Measurements from ENCODE around the gene DOCK10. TPM values are rescaled to one million over a fixed set of nuclear protein-coding genes. Genes with fewer than 3 reads are reported as not detected.

Gene DOCK10
- total and polyA plus RNA-seq, 2 donors (not counting 3 experiments of a cell fraction or from before 2014, with no cell fraction given), result 5.8 to 23.0 TPM

DNA sequence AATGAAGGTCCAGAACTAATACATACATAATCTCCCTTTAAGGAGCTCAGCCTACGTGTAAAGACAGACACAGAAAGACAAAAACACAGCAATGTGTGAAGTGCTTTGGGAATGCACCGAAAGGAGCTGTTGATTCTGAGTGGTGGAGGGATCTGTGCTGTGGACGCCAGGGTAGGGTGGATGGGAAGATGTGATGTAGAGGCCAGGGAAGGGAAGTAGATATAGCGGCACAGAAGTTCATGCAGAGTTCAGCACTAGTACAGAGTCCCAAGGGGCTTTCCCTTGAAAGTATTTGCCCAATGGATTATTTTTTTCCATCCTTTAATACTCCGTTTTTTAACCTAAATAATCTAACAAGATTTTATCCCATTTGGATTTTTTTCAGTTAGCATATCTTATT lies 32.1 kb upstream of the DOCK10 start:
- no peak overlapping the region for H3K27ac ChIP-seq (ENCODE audit: insufficient read depth, low read depth, low read length)
- TF ChIP-seq, protein P1, sequence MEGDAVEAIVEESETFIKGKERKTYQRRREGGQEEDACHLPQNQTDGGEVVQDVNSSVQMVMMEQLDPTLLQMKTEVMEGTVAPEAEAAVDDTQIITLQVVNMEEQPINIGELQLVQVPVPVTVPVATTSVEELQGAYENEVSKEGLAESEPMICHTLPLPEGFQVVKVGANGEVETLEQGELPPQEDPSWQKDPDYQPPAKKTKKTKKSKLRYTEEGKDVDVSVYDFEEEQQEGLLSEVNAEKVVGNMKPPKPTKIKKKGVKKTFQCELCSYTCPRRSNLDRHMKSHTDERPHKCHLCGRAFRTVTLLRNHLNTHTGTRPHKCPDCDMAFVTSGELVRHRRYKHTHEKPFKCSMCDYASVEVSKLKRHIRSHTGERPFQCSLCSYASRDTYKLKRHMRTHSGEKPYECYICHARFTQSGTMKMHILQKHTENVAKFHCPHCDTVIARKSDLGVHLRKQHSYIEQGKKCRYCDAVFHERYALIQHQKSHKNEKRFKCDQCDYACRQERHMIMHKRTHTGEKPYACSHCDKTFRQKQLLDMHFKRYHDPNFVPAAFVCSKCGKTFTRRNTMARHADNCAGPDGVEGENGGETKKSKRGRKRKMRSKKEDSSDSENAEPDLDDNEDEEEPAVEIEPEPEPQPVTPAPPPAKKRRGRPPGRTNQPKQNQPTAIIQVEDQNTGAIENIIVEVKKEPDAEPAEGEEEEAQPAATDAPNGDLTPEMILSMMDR (IDR thresholded peaks at IDR 0.05; ENCODE audit: extremely low read depth in 1 of 2, insufficient read depth in 1 of 2, low read depth in 1 of 2, low read length in 2 of 2), result no peak
- no peak for TF ChIP-seq FOS (IDR thresholded peaks at IDR 0.05; ENCODE audit: borderline replicate concordance, insufficient read depth, low read length)
- TF ChIP-seq POLR2AphosphoS5 (IDR thresholded peaks at IDR 0.05; ENCODE audit: insufficient read depth, low read depth, low read length), result no peak
- TF ChIP-seq JUN (IDR thresholded peaks at IDR 0.05; ENCODE audit: borderline replicate concordance, insufficient read depth, insufficient read length, low read depth), result no peak
- TF ChIP-seq EZH2 (IDR thresholded peaks at IDR 0.05; ENCODE audit: borderline replicate concordance, low read depth, low read length, severe bottlenecking), result no peak
- TF ChIP-seq, protein P2, sequence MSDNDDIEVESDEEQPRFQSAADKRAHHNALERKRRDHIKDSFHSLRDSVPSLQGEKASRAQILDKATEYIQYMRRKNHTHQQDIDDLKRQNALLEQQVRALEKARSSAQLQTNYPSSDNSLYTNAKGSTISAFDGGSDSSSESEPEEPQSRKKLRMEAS (IDR thresholded peaks at IDR 0.05; ENCODE audit: insufficient read depth, insufficient read length), result no peak
- no peak for TF ChIP-seq GATA2 (IDR thresholded peaks at IDR 0.05; ENCODE audit: insufficient read depth, insufficient read length, low read depth, low read length)
- no peak for TF ChIP-seq MYC (IDR thresholded peaks at IDR 0.05; ENCODE audit: low read depth, low read length)
- no peak for TF ChIP-seq POLR2A (IDR thresholded peaks at IDR 0.05; ENCODE audit: low read depth, low read length)
- no peaks in the 10 kb centered on the region for H3K9me1 ChIP-seq (replicated peaks; ENCODE audit: control insufficient read depth, extremely low read depth, insufficient read depth, low read length)
- no peak overlapping the region for H3K4me3 ChIP-seq (replicated peaks in 1 of 3; ENCODE audit: insufficient read depth in 1 of 3, low read depth in 1 of 3, low read length in 3 of 3)
- DNase-seq (ENCODE audit: low read depth, low spot score), result no peak
- no peaks in the 10 kb centered on the region for H4K20me1 ChIP-seq (replicated peaks; ENCODE audit: control insufficient read depth, extremely low read depth, insufficient read depth, low read length)
- FAIRE-seq, result no peak
- peaks cover 0 to 7% of the 10 kb centered on the region in 2 experiments for H3K27me3 ChIP-seq (ENCODE audit: control insufficient read depth in 2 of 2, insufficient read depth in 2 of 2, low read length in 2 of 2)
- H3K79me2 ChIP-seq (ENCODE audit: control insufficient read depth, insufficient read depth, low read length), result no peaks in the 10 kb centered on the region
- dilution Hi-C loops (cut with MboI; ENCODE audit: extremely low pct_ligation_motif_present, low sequenced_read_pairs), result no loop called here
- intact Hi-C loops (cut with micrococcal nuclease), result no loop called here
- no peaks in the 10 kb centered on the region for H3K4me1 ChIP-seq (ENCODE audit: control insufficient read depth, extremely low read depth, insufficient read depth, low read length)
- ChIA-PET CTCF (no interaction called here), POLR2A (no interaction called here)
- no peaks in the 10 kb centered on the region for H3K36me3 ChIP-seq (ENCODE audit: control insufficient read depth in 2 of 2, extremely low read depth in 1 of 2, insufficient read depth in 2 of 2, low read length in 2 of 2)
- no peak overlapping the region for H3K4me2 ChIP-seq (ENCODE audit: insufficient read depth, low read length)
- no TSS peak for BruUV-seq (replicated peaks)
- H3K9ac ChIP-seq (replicated peaks; ENCODE audit: extremely low read depth, insufficient read depth, low read length), result no peak overlapping the region
- no peaks in the 10 kb centered on the region for H3K9me3 ChIP-seq (replicated peaks; ENCODE audit: control insufficient read depth, insufficient read depth, low read length)
- no peak overlapping the region for H2AFZ ChIP-seq (ENCODE audit: low read depth, low read length)
